Body of pancreas (tissue), 4 donors: ENCODE results near the gene CETN1. TPM values are rescaled to one million over a fixed set of nuclear protein-coding genes. Genes with fewer than 3 reads are reported as not detected.

Source experiments
- ATAC-seq: fragments of 150-250 bp; one replicate; pipeline ENCODE4 v1.9.1; 2016
- DNase-seq, 4 donors: peaks; one replicate each; pipeline ENCODE4 v3.0.0-alpha.2; 2019
- H3K27ac ChIP-seq, 4 donors: fragments of 200-600 bp; sonication (generic); 1 replicate in 3 of 4; 2 replicates in 1 of 4; pipeline versions ENCODE4 v1.5.1 to v1.6.1; 2016 to 2019; ENCODE audit warnings: mild to moderate bottlenecking in 1 of 4, mixed read lengths in 1 of 4, moderate library complexity in 1 of 4
- H3K27me3 ChIP-seq, 2 donors: fragments of 200-600 bp; sonication (generic); one replicate each; pipeline ENCODE4 v1.6.0; 2016; ENCODE audit warnings: mild to moderate bottlenecking in 1 of 2
- H3K36me3 ChIP-seq, 2 donors: fragments of 200-600 bp; sonication (generic); replicated peaks in 1 of 2; 2 replicates each; pipeline ENCODE4 v1.5.1; 2016; ENCODE audit warnings: low read depth in 2 of 2; ENCODE audit not compliant: insufficient read depth in 1 of 2
- H3K4me1 ChIP-seq: fragments of 200-600 bp; sonication (generic); one replicate; pipeline ENCODE4 v1.6.0; 2016
- H3K4me3 ChIP-seq, 2 donors: fragments of 200-600 bp; sonication (generic); 1 replicate in 1 of 2; 2 replicates in 1 of 2; pipeline ENCODE4 v1.5.1; 2016 to 2019
- H3K9me3 ChIP-seq, 3 donors: fragments of 200-600 bp; sonication (generic); 1 replicate in 2 of 3; 2 replicates in 1 of 3; pipeline ENCODE4 v1.5.1; 2016
- CTCF ChIP-seq, 7 experiments: fragments of 450-650 bp in 4 of 7; fragments of 200-600 bp in 3 of 7; sonication (generic) in 3 of 7; IDR thresholded peaks; one replicate each; pipeline ENCODE4 v1.5.1; 2016 to 2019; ENCODE audit warnings: antibody characterized with exemption in 7 of 7
- POLR2A ChIP-seq, 3 donors: fragments of 450-650 bp; IDR thresholded peaks; one replicate each; pipeline ENCODE4 v1.6.1; 2016; ENCODE audit warnings: antibody characterized with exemption in 3 of 3, mild to moderate bottlenecking in 2 of 3
- WGBS, 2 donors: methylation state at CpG; one replicate each; pipeline ENCODE4 v1.1.5; 2017; 5-methylcytosine and 5-hydroxymethylcytosine counted together
- intact Hi-C: fragments of 100-400 bp; cut with DNase I; formaldehyde crosslinking; loops from one replicate; pipeline ENCODE4 v1.15.1; 2023
- total RNA-seq, 2 donors: library from RNA; depleted of rRNA; stranded (reverse); fragments of >200 nt; gene quantifications; one replicate each; pipeline ENCODE4 v1.1.0, GENCODE V29; 2016

CETN1 gene
- total RNA-seq, 2 donors from 2014 or later = not detected

GRCh38 chr18:595068-595467, 14.9 kb downstream of the CETN1 start:
- DNase-seq (no peak), ATAC-seq (no peak)
- Histone ChIP-seq H3K27ac (no peak overlapping the region), H3K4me3 (no peak overlapping the region), H3K9me3 (no peaks in the 10 kb centered on the region), H3K36me3 (no peaks in the 10 kb centered on the region), H3K4me1 (peaks cover 11% of the 10 kb centered on the region), H3K27me3 (no peaks in the 10 kb centered on the region)
- intact Hi-C loops = no loop called here
- 72 to 75% methylated on average over 4 of the region's 4 CpGs for WGBS, 2 donors
- no peak for TF ChIP-seq POLR2A (IDR thresholded peaks at IDR 0.05)
- no peak for TF ChIP-seq CTCF (IDR thresholded peaks at IDR 0.05)

GRCh38 chr18:595571-595970, 15.4 kb downstream of the CETN1 start:
- TF ChIP-seq POLR2A (IDR thresholded peaks at IDR 0.05) (no peak), CTCF (IDR thresholded peaks at IDR 0.05) (no peak)

GRCh38 chr18:596288-596881, 16.2 kb downstream of the CETN1 start:
- peak; percentile 84 for ATAC-seq
- TF ChIP-seq CTCF (IDR thresholded peaks at IDR 0.05) (peak in 1 of 7 experiments; percentile 3), POLR2A (IDR thresholded peaks at IDR 0.05) (peak in 2 of 3 donors; percentile 57 to 65)
- no peaks in the 10 kb centered on the region for H3K27me3 ChIP-seq
- DNase-seq = peak; percentile 56 to 84 (median 68)
- no peaks in the 10 kb centered on the region for H3K9me3 ChIP-seq
- WGBS, 2 donors = 4 to 7% methylated on average over 16 to 24 of the region's 24 CpGs
- no peaks in the 10 kb centered on the region for H3K36me3 ChIP-seq
- H3K27ac ChIP-seq = peak overlapping the region; percentile 61 to 75 (median 70)
- intact Hi-C loops = no loop called here
- H3K4me3 ChIP-seq = no peak overlapping the region
- peaks cover 11% of the 10 kb centered on the region for H3K4me1 ChIP-seq

More at GRCh38 chr18:595571-595970, 15.4 kb downstream of the CETN1 start:
- H3K4me1 ChIP-seq = peaks cover 11% of the 10 kb centered on the region
- peak overlapping the region in 1 of 4 donors; percentile 75 for H3K27ac ChIP-seq
- H3K27me3 ChIP-seq = no peaks in the 10 kb centered on the region
- H3K36me3 ChIP-seq = no peaks in the 10 kb centered on the region
- H3K4me3 ChIP-seq = no peak overlapping the region
- intact Hi-C loops = no loop called here
- DNase-seq (no peak), ATAC-seq (no peak)
- 73 to 76% methylated on average over 1 of the region's 1 CpG for WGBS, 2 donors
- H3K9me3 ChIP-seq = no peaks in the 10 kb centered on the region

GRCh38 chr18:598124-598589, 18.0 kb downstream of the CETN1 start:
- H3K9me3 ChIP-seq = no peaks in the 10 kb centered on the region
- H3K4me1 ChIP-seq = peaks cover 11% of the 10 kb centered on the region
- no peaks in the 10 kb centered on the region for H3K27me3 ChIP-seq
- WGBS, 2 donors = 53 to 61% methylated on average over 6 of the region's 6 CpGs
- H3K4me3 ChIP-seq = no peak overlapping the region
- TF ChIP-seq POLR2A (IDR thresholded peaks at IDR 0.05) (no peak), CTCF (IDR thresholded peaks at IDR 0.05) (no peak)
- DNase-seq = no peak
- intact Hi-C loops = no loop called here
- no peak overlapping the region for H3K27ac ChIP-seq
- H3K36me3 ChIP-seq = no peaks in the 10 kb centered on the region
- ATAC-seq = no peak

- H3K4me1 ChIP-seq = peaks cover 11% of the 10 kb centered on the region
- H3K27ac ChIP-seq = no peak overlapping the region
- no peak for TF ChIP-seq CTCF (IDR thresholded peaks at IDR 0.05)
- no peak for TF ChIP-seq POLR2A (IDR thresholded peaks at IDR 0.05)
- intact Hi-C loops = no loop called here
- no peak overlapping the region for H3K4me3 ChIP-seq
- no peaks in the 10 kb centered on the region for H3K36me3 ChIP-seq
- DNase-seq = no peak
- ATAC-seq = no peak
- no peaks in the 10 kb centered on the region for H3K27me3 ChIP-seq
- 59 to 62% methylated on average over 3 of the region's 3 CpGs for WGBS, 2 donors
- H3K9me3 ChIP-seq = no peaks in the 10 kb centered on the region
Observed at GRCh38 chr18:600107-600506, 19.9 kb downstream of the CETN1 start.
